Hepatic stellate cell (primary cell): ENCODE measurements around the gene URI1.
"Not testable (repeated sequence)": the region's sequence is repeated elsewhere in the genome, so short reads cannot be mapped to it uniquely, and the experiment has no call there.

Experiments
- DNase-seq: peaks from one replicate; pipeline ENCODE4 v3.0.0; 2011; ENCODE audit warnings: low spot score

Gene URI1

DNA sequence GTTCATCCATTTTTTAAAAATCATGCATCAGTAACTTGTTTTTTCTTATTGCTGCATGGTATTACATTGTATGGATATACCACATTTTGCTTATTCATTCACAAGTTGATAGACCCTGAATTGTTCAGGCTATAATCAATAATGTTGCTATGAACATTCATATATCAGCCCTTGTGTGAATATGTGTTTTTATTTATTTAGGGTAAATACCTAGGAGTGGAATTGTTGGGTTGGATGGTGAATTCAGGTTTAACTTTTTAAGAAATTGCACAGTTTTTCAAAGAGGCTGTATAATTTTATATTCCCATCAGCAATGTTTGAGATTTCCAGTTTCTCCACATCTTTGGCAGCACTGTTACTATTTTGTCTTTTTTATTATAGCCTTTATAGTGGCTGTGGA, 82.1 kb downstream of the URI1 start:
- DNase-seq = no peak

DNA sequence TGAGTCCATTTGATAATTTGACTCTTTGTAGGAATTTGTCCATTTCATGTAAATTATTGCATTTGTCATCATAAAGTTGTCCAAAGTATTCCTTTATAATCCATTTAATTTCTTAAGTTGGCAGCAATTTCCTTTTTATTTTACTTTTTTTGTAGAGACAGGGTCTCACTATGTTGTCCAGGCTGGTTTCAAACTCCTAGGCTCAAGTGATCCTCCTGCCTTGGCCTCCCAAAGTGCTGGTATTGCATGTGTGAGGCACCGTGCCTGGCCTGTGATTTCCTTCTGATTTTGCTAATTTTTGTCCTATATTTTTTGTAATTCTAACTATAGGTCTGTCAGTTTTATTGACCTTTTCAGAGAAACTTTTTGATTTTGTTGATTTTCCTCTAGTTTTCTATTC, 84.9 kb downstream of the URI1 start:
- no peak for DNase-seq

DNA sequence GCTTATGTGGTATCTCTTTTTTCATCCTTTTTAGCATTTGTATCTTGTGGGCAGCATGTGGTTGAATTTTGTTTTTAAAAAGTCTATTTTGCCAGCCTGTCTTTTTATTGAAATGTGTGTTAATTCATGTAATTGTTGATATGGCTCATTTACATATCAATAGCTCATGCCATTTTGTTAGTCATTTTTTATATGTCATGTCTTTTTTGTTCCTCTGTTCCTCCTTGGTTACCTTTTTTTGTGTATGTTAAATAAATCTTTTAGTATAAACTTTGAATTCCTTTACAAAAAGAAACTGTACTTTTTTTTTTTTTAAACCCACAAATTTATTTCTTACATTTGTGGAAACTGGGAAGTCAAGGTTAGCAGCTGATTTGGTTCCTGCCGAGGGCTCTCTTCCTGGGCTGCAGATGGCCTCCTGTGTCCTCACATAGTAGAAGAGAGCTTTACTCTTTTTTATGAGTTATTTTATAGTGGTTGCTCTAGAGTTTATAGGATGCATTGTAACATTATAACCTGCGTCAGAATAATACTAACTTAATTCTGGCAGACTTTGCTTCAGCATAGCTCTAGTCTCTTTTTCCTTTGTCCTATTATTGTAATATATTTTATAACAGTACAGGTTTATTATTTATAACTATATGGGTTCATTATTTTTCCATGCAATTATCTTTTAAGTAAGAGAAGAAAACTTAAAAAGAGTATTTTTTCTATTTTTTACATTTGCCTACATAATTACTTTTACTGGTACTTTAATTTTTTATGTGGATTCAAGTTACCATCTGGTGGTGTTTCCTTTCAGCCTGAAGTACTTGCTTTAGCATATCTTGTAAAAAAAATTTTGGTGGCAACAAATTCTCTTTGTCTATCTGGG, 86.3 kb downstream of the URI1 start:
- no peak for DNase-seq

DNA sequence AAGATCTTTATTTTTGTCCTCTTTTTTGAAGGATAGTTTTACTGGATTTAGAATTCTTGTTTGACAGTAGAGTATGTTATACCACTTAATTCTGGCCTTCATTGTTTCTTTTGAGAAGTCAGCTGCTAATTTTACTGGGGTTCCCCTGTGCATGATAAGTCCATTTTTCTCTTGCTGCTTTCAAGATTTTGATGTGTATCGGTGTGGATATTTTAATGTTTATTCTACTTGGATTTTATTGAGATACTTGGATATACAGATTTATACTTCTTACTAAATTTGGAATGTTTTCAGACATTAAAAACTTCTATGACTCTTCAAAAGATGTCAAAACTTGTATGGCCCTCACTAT, 86.9 kb downstream of the URI1 start:
- DNase-seq = no peak

DNA sequence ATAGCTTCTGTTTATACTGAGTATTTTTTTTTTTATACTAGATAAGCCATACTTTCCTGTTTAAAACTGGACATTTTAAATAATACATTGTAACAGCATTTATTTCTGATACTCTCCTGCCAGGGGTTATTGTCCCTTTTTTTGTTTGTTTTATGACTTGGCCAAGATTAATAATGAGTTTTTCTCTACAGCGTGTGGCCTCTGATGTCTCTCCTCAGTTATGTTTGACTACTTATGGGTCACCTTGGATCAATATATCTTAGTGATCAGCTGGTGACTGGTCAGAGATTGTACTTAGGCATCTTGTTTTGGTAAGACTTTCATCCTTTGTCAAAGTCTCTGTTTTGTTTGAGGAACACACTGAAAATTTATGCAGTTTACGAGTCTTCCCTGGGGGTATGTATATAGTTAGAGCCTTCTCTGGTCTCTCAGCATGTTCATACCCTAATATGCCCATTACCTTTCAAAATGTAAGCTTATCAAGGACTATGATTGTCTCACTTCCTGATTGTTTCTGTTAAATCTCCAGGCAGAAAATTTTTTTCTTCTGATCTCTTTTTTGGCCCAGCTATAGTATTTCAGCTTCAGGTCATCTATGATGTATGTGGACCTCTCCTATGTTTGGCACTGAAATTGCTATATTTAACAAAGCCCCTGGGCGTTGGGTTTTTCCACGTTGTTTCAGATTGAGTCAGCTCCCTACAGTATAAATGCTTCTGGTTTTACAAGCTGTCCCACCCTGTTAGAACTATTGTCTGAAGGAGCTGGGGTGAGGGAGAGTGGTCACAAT, 87.9 kb downstream of the URI1 start:
- no peak for DNase-seq

DNA sequence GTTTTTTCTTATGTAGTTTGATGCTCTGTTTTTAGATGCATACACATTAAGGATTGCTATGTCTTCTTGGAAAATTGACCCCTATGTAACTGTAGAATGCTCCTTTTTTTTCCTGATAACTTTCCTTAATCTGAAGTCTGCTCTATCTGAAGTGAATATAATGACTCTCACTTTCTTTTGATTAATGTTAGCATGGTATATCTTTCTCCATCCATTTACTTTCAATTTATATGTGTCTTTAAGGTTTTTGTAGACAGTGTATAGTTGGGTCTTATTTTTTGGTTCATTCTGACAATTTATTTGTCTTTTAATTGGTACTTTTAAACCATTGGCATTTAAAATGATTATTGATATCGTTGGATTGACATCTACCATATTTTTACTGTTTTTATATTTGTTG, 92.3 kb downstream of the URI1 start:
- DNase-seq = no peak

DNA sequence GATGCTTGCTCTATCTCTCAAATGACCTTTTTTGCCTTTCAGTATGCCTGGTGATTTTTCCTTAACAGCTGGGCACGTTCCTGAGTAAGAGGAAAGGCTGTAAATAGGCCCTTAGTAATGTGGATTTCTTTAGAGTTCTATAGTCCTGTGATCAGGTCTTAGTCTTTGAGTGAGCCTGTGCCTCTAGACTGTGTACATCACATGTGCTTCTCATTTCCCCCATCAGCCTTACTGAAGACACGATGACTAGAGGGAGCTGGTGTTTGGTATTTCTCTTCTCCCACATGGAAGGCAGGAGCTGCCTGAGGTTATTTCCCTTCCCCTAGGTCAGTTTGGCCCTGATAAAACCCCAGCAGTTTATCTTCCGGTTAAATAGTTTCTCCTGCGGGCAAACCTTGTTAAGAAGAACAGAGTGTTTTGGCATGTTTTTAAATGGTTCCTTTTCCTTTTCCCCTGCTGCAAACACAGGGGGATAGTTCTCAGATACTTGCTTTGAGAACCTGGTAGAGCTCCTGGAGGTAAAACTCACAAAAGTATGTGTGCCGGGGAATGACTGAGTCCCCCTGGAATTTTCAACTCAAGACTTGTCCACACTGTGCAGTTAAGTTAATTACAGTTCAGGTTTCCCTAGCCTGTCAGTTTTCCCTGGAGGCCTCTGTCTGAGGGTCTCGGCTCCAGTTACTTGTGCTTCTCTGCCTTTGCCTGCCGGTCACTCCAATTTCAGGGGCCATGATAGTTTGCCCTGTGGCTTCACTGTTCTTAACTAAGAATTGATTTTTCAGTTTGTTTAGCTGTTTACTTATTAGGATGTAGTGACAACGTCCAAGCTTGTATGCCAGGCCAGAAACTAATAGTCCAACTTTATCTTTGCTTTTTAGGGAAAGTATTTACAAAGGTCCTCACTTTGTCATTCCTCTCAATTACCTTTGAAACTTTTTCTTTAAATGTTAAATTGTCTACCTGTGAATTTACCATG, 94.4 kb downstream of the URI1 start:
- DNase-seq = no peak

DNA sequence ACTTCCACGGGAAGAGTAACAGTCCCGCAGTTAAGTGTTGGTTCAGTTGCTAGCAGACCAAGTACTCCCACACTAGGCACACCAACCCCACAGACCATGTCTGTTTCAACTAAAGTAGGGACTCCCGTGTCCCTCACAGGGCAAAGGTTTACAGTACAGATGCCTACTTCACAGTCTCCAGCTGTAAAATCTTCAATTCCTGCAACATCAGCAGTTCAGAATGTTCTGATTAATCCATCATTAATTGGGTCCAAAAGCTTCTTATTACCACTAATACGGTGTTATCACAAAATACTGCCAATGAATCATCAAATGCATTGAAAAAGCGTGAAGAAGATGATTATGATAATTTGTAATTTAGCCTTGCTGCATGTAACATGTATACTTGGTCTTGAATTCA, 95.8 kb downstream of the URI1 start:
- no peak for DNase-seq

DNA sequence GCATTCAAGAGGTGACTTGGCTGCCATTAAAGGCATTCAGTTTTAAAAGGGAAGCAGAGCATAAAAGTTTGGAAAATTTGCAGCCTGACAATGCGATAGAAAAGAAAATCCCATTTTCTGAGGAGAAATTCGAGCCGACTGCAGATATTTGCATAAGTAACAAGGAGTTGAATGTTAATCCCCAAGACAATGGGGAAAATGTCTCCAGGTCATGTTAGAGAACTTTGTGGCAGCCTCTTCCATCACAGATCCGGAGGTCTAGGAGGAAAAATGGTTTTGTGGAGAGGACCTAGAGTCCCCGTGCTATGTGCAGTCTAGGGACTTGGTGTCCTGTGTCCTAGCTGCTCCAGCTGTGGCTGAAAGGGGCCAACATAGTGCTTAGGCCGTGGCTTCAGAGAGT, 99.9 kb downstream of the URI1 start:
- DNase-seq = not testable (repeated sequence)

DNA sequence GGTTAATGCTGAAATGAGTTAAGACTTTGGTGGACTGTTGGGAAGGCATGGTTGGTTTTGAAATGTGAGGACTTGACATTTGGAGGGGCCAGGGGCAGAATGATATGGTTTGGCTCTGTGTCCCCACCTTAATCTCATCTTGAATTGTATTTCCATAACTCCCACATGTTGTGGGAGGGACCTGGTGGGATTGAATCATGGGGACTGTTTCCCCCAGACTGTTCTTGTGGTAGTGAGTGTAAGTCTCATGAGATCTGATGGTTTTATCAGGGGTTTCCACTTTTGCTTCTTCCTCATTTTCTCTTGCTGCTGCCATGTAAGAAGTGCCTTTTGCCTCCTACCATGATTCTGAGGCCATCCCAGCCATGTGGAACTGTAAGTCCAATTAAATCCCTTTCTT, 101.0 kb downstream of the URI1 start:
- DNase-seq = not testable (repeated sequence)

DNA sequence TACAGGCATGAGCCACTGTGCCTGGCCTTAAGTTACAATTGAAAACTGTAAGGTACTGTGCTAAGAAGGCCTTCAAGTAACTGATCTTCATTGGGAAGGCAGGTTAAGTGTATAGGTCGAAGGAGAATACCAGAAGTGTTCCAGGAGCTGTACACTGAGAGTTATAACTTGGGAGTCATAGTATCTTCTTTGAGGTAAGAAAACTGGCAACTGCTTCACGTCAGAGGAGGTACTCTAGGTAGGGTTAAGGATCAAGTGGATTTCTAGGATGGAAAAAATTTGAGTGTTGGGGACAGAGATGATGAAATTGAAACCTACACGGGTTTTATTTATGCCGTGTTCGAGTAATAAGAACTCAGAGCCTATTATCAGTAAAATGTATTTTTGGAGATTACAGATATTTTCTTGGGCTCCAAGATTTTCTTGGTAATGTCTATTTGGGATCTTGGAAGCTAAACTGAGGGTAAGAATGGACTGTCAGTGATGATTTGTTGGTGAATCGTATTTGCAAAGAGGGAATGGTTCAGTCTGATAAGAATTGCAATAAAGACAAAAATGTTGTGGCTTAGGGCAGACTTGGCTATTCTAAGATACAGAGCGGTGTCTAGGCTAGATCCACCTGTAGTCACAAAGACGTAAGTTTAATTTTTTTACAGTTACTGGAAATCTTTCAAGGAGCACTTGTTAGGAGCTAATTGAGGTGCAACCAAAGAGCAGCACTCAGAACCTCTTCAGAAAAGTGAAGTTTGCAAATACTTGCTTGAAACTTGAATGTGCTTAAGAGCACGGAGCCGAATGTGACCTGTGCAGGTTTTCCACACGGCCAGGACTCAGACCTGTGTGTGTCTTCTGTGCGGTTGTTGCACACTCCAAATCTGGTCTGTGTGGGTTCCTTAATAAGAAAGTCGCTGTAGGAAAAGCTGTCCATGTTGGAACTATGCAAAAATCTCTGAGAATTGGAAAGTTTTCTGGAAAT, 102.5 kb downstream of the URI1 start:
- no peak for DNase-seq

DNA sequence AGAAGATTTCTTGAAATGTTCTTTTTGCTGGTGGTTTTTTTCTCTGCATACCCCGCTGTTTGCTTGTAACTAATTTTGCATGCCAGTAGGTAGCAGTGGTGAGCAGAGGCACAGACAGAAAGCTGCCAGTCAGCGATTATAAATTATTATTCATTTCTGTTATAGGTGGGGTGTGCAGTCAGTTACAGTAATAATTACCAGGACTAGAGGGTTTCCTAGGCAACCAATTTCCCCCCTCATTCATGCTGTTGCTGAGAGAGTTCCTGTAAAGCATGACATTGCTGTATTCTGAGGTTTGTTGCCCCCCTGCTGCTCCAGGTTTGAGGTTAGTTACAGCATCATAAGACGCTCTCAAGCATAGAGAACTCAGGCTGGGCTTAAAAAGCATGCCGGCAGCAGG, 104.5 kb downstream of the URI1 start:
- no peak for DNase-seq

DNA sequence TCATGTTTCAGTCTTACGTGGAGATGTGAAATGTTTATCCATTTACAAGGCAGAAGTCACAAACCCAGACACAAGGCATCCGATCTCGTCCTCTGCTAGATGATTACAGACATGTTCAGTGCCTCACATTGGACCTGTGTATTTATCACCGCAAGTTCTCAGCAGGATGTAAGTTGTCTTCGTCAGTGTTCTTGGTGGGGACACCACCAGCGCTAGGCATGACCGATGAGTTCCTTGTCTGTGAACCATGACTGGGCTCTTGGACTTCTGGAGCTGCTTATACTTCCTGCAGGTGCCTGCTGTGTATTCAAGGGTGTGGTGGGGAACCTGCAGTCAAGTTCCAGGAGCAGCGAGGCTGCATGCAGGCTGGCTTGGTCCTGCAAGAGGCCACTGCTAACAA, 105.4 kb downstream of the URI1 start:
- no peak for DNase-seq

DNA sequence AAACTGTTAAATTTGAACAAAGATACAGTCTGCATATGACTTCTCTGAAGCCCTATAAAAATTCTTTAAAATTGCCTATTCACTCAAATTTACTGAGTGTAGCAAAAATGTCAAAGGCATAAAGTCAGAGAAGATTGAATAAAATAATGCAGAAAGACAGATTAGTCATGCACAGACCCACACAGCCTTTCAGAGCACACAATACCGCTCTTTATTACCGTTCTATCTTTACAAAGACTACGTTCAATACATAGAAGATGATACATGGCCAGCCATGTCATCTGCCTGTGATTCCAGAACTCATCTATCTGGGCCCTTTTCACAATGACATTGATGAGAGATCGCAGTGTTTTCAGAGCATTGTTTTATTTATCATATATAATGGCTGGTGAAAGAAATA, 107.2 kb downstream of the URI1 start:
- DNase-seq = no peak

DNA sequence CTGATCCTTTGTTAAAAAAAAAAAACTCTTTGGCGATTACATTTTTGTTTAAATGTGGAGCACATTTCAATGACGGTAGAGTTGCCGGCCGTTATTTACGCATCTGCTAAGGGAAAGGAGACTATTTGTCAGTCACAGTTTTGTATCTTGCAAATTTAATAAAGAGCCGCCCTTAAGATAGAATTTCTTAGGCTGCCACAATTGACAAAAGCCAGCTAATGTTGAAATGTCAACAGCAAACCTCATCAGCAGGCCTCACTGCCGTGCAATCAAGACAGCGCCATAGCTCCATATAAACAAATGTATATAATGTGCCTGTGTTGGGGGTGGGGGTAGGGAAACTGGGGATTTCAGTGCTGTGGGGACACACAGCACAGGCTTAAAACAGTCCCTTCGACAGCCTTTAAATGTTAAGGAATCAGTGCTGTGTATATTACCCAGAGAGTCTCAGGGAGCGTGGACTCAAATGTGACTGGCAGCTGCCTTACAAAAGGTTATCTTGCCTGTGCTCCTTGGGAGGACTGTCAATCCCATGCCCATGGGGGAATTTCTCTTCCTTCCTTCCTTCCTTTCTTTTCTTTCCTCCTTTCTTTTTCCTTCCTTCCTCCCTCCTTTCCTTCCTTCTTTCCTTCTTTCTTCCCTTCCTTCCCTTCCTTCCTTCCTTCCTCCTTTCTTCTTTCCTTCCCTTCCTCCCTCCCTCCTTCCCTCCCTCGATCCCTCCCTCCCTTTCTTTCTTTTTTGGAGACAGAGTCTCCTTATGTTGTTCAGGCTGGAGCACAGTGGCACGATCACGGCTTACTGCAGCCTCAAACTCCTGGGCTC, 108.0 kb downstream of the URI1 start:
- DNase-seq = no peak

DNA sequence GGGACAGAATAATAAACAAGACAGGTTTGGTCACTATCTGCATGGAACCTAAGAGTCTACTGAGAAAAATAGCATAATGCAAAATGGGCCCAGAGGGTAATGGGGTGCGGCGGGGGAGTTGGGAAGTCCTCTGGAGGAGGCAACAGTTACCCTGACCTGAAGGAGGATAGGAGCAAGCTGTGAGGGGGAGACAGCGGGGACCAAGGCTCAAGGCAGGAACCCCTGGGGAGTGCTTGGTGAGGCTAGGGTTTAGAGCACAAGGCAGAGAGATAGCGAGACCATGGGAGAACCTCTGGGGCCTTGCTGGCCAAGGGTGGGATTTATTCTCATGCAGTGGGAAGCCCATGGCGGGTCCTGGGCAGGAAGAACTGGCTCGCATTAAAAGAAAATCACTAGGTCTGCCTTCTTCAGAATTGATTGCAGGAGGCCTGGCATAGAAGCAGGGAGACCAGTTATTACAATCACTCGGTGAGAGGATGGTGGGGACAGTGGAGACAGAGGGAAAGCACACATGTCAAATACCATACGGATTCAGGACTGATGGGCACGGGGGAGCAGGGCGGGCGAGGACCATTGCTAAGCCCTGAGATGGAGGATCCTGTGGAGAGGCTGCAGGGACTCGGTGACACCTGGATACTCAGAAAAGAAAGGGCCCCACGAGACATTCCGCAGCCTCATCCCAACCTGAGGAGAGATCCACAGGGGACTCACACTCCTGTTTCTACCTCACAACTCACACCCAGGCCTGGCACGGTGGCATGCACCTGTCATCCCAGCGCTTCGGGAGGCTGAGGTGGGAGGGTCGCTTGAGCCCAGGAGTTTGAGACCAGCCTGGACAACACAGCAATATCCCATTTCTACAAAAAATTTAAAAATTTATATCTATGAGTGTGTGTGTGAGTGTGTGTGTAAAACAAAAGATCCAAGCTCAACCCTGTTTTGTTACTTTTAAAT, 110.4 kb downstream of the URI1 start:
- no peak for DNase-seq

DNA sequence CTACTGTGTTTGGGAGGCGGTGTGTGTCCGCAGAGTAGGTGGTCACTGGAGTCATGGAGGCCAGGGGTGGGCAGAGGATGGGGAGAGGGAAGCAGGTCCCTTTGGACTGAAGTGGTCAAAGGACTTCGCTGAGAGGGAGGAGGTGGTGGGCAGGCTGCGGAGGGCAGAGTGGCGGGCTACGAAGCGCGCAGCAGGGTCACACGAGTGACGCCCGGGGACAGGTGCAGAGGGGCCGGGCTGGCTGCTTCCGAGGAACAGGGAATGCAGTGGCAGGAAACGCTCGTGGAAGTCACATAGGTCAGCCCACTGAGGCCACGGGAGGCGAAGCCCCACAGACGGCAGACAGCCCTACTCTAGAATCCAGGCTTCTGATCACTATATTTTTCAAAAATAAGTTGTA, 111.5 kb downstream of the URI1 start:
- DNase-seq = no peak

DNA sequence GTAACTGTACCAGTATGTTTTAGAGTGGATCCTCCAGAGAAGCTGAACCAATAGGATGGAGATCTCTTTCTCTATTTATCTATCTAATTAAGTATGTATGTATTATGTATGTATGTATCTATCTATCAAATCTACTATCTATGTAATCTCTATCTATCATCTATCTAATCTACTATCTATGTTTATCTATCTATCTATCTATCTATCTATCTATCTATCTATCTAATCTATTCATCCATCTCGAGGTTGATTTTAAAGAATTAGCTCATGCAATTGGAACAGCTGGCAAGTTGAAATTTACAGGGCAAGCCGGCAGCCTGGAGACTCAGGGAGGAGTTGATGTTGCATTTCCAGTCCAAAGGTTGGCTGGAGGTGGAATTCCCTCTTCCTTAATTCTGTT, 112.2 kb downstream of the URI1 start:
- no peak for DNase-seq

DNA sequence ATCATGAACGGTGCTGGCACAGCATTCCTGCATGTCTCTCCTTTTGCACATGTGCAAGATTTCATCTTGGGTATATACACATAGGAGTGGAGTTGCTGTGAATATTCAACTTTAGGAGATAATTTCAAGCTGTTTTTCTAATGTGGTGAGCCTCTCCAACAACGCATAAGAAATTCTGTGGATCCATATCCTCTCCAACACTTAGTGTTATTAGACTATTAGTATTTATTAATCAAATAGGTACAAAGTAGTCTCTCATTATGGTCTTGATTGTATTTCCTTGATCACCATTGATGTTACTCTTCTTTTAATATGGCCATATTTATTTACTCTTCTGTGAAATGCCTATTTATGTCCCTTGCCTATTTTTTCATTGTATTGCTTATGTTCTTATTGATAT, 114.5 kb downstream of the URI1 start:
- no peak for DNase-seq
